HepG2 (cell line): ENCODE results near the gene CEP78.

ENCODE experiments used
- ATF3 ChIP-seq: sonication (generic); formaldehyde crosslinking; IDR thresholded peaks from 2 replicates; pipeline ENCODE4 v1.4.0; 2020; ENCODE audit warnings: missing genetic modification reagents
- CEBPZ ChIP-seq: IDR thresholded peaks from 2 replicates; pipeline ENCODE4 v1.6.1; 2012; ENCODE audit warnings: low read length, improper control_type of control experiment
- CREB1 ChIP-seq, 2 experiments: fragments of 450-650 bp in 1 of 2; IDR thresholded peaks; 2 replicates each; pipeline ENCODE4 v1.6.1; 2016 to 2017; ENCODE audit warnings: control low read depth in 1 of 2, mild to moderate bottlenecking in 1 of 2, missing compliant biosample characterization in 1 of 2, missing genetic modification characterization in 1 of 2
- EP300 ChIP-seq, 3 experiments: sonication (generic) in 1 of 3; formaldehyde crosslinking in 1 of 3; IDR thresholded peaks; 2 replicates each; pipeline versions ENCODE4 v1.5.1 to v1.6.1; 2011 to 2020; ENCODE audit warnings: low read depth in 2 of 3, low read length in 2 of 3, borderline replicate concordance in 1 of 3, improper control_type of control experiment in 1 of 3, mild to moderate bottlenecking in 1 of 3, missing genetic modification reagents in 1 of 3, moderate library complexity in 1 of 3
- RXRB ChIP-seq: IDR thresholded peaks from 2 replicates; pipeline ENCODE4 v1.6.1; 2016; ENCODE audit warnings: borderline replicate concordance, missing genetic modification reagents, missing compliant biosample characterization
- SMYD3 ChIP-seq: sonication (generic); formaldehyde crosslinking; IDR thresholded peaks from 2 replicates; pipeline ENCODE4 v1.8.1; 2023; ENCODE audit warnings: mild to moderate bottlenecking, missing genetic modification reagents
- TAF15 ChIP-seq: fragments of 200-400 bp; formaldehyde crosslinking; IDR thresholded peaks from one replicate; pipeline ENCODE4 v1.6.1; 2018; ENCODE audit warnings: mild to moderate bottlenecking, low read depth, low read length; ENCODE audit not compliant: poor library complexity, severe bottlenecking
- ZNF788 ChIP-seq: sonication (generic); formaldehyde crosslinking; IDR thresholded peaks from 2 replicates; pipeline ENCODE4 v1.5.0; 2020; ENCODE audit warnings: mild to moderate bottlenecking, missing genetic modification reagents, borderline replicate concordance

- TF ChIP-seq SMYD3 (no peak), CEBPZ (no peak), CREB1 (IDR thresholded peaks at IDR 0.05) (no peak), CREB1 (CRISPR knock-in tag; IDR thresholded peaks at IDR 0.05) (no peak), ZNF788 (CRISPR knock-in tag) (no peak), EP300 (IDR thresholded peaks at IDR 0.05; ENCODE audit: low read depth in 2 of 2, low read length in 2 of 2) (no peak), EP300 (CRISPR knock-in tag; IDR thresholded peaks at IDR 0.05; ENCODE audit: borderline replicate concordance) (no peak), TAF15 (no peak), RXRB (CRISPR knock-in tag) (no peak), ATF3 (CRISPR knock-in tag) (no peak)
These were observed 39.6 kb upstream of the CEP78 start for GRCh38 chr9:78196258-78196657.
